Neuronal stem cell (in vitro differentiated cells): ENCODE results near the gene SCYL2.
"Not testable (repeated sequence)": the region's sequence is repeated elsewhere in the genome, so short reads cannot be mapped to it uniquely, and the experiment has no call there.

Source experiments
- DNase-seq: peaks from one replicate; pipeline ENCODE4 v3.0.0-alpha.2; 2013; ENCODE audit warnings: low spot score
- H2AFZ ChIP-seq: one replicate; pipeline ENCODE4 v1.6.1; 2013; ENCODE audit warnings: mild to moderate bottlenecking, low read length, inconsistent platforms
- H2AK5ac ChIP-seq: 2 replicates; pipeline ENCODE4 v1.6.1; 2013; ENCODE audit warnings: low read depth, mild to moderate bottlenecking, inconsistent platforms, low read length, moderate library complexity, mixed read lengths
- H2BK120ac ChIP-seq: 2 replicates; pipeline ENCODE4 v1.6.1; 2013; ENCODE audit warnings: low read depth, mild to moderate bottlenecking, inconsistent platforms, low read length, moderate library complexity, mixed read lengths
- H2BK12ac ChIP-seq: one replicate; pipeline ENCODE4 v1.6.1; 2013; ENCODE audit warnings: low read length, inconsistent platforms
- H2BK15ac ChIP-seq: 2 replicates; pipeline ENCODE4 v1.6.1; 2013; ENCODE audit warnings: mild to moderate bottlenecking, low read length, inconsistent platforms, mixed read lengths
- H2BK5ac ChIP-seq: one replicate; pipeline ENCODE4 v1.6.1; 2013; ENCODE audit warnings: inconsistent platforms, mild to moderate bottlenecking, low read length, moderate library complexity
- H3K14ac ChIP-seq: one replicate; pipeline ENCODE4 v1.6.1; 2013; ENCODE audit warnings: low read length, inconsistent platforms
- H3K18ac ChIP-seq: 2 replicates; pipeline ENCODE4 v1.6.1; 2013; ENCODE audit warnings: low read length, inconsistent platforms
- H3K23ac ChIP-seq: 2 replicates; pipeline ENCODE4 v1.6.1; 2013; ENCODE audit warnings: low read depth, mild to moderate bottlenecking, mixed read lengths, low read length, inconsistent platforms; ENCODE audit not compliant: poor library complexity
- H3K27ac ChIP-seq: replicated peaks from 3 replicates; pipeline ENCODE4 v1.5.1; 2013; ENCODE audit warnings: low read length, inconsistent platforms
- H3K27me3 ChIP-seq, 3 experiments: 2 replicates each; pipeline ENCODE4 v1.6.1; 2013; ENCODE audit warnings: low read length in 3 of 3, mild to moderate bottlenecking in 2 of 3, inconsistent platforms in 1 of 3, low read depth in 1 of 3, mixed read lengths in 1 of 3, moderate library complexity in 1 of 3; ENCODE audit not compliant: control insufficient read depth in 3 of 3, insufficient read depth in 3 of 3
- H3K36me3 ChIP-seq, 2 donors: replicated peaks in 1 of 2; 2 replicates each; pipeline ENCODE4 v1.6.1; 2013; ENCODE audit warnings: low read length in 2 of 2; ENCODE audit not compliant: control insufficient read depth in 2 of 2, insufficient read depth in 2 of 2
- H3K4ac ChIP-seq: 2 replicates; pipeline ENCODE4 v1.6.1; 2013; ENCODE audit warnings: inconsistent platforms, mild to moderate bottlenecking, low read length, moderate library complexity
- H3K4me1 ChIP-seq, 2 donors: 1 replicate in 1 of 2; 2 replicates in 1 of 2; pipeline ENCODE4 v1.6.1; 2013; ENCODE audit warnings: low read length in 2 of 2, low read depth in 1 of 2; ENCODE audit not compliant: control insufficient read depth in 2 of 2, insufficient read depth in 1 of 2
- H3K4me2 ChIP-seq: one replicate; pipeline ENCODE4 v1.6.1; 2013; ENCODE audit warnings: mild to moderate bottlenecking, low read length, inconsistent platforms; ENCODE audit not compliant: insufficient read depth, poor library complexity, severe bottlenecking
- H3K4me3 ChIP-seq, 2 donors: 2 replicates each; pipeline ENCODE4 v1.5.1; 2013; ENCODE audit warnings: low read length in 2 of 2, mild to moderate bottlenecking in 2 of 2, inconsistent platforms in 1 of 2, moderate library complexity in 1 of 2
- H3K79me1 ChIP-seq: one replicate; pipeline ENCODE4 v1.6.1; 2013; ENCODE audit warnings: low read depth, mild to moderate bottlenecking, inconsistent platforms, low read length, moderate library complexity
- H3K9ac ChIP-seq: one replicate; pipeline ENCODE4 v1.6.1; 2013; ENCODE audit warnings: mild to moderate bottlenecking, low read depth, low read length, inconsistent platforms; ENCODE audit not compliant: poor library complexity
- H3K9me3 ChIP-seq, 2 donors: replicated peaks in 1 of 2; 2 replicates each; pipeline versions ENCODE3 to v1.6.1; 2013; ENCODE audit warnings: low read length in 2 of 2, mild to moderate bottlenecking in 2 of 2, inconsistent platforms in 1 of 2, low read depth in 1 of 2, mixed read lengths in 1 of 2, moderate library complexity in 1 of 2; ENCODE audit not compliant: control insufficient read depth in 2 of 2, insufficient read depth in 1 of 2
- H4K8ac ChIP-seq: one replicate; pipeline ENCODE4 v1.6.1; 2013; ENCODE audit warnings: low read depth, mild to moderate bottlenecking, inconsistent platforms, low read length, moderate library complexity
- H4K91ac ChIP-seq: one replicate; pipeline ENCODE4 v1.6.1; 2013; ENCODE audit warnings: low read length, low read depth, mild to moderate bottlenecking, inconsistent platforms; ENCODE audit not compliant: poor library complexity
- WGBS, 2 donors: extraction: QIAGEN DNeasy Blood & Tissue Kit; methylation state at CpG; one replicate each; pipeline ENCODE4 v1.1.7; 2013; ENCODE audit warnings: missing lambda C conversion rate in 2 of 2, mixed read lengths in 1 of 2; ENCODE audit not compliant: insufficient read length in 2 of 2, insufficient replicate concordance in 1 of 2; ENCODE audit errors: extremely low coverage in 2 of 2; 5-methylcytosine and 5-hydroxymethylcytosine counted together

The SCYL2 gene

GRCh38 chr12:100222173-100222572 lies 44.8 kb upstream of the SCYL2 start:
- H3K18ac ChIP-seq, H4K8ac ChIP-seq, H2AK5ac ChIP-seq, H2BK5ac ChIP-seq, H3K9me3 ChIP-seq, H3K23ac ChIP-seq, H3K4me1 ChIP-seq, H3K4me3 ChIP-seq, H2AFZ ChIP-seq, H2BK12ac ChIP-seq, H2BK120ac ChIP-seq, H3K14ac ChIP-seq, H3K4ac ChIP-seq, H3K27me3 ChIP-seq, H3K27ac ChIP-seq, DNase-seq, H3K79me1 ChIP-seq, H3K9ac ChIP-seq, H3K4me2 ChIP-seq, H4K91ac ChIP-seq, H2BK15ac ChIP-seq: not testable (repeated sequence)
- no CpG with 5 or more reads among the region's 6 CpGs for WGBS, 2 donors
- H3K36me3 ChIP-seq, result peaks cover 7 to 73% of the 10 kb centered on the region in 2 donors

- no peak overlapping the region for H3K4me3 ChIP-seq
- no peak for DNase-seq
- no peak overlapping the region for H2AK5ac ChIP-seq
- no peaks in the 10 kb centered on the region for H3K9me3 ChIP-seq
- no peak overlapping the region for H3K27ac ChIP-seq
- no peak overlapping the region for H2AFZ ChIP-seq
- no peak overlapping the region for H2BK12ac ChIP-seq
- H3K79me1 ChIP-seq, result no peaks in the 10 kb centered on the region
- no peak overlapping the region for H2BK5ac ChIP-seq
- no peaks in the 10 kb centered on the region for H3K4me1 ChIP-seq
- no peak overlapping the region for H3K4ac ChIP-seq
- H3K23ac ChIP-seq, result no peak overlapping the region
- no peak overlapping the region for H3K9ac ChIP-seq
- H3K14ac ChIP-seq, result no peak overlapping the region
- H4K91ac ChIP-seq, result no peak overlapping the region
- no peak overlapping the region for H3K4me2 ChIP-seq
- H3K18ac ChIP-seq, result no peak overlapping the region
- no peak overlapping the region for H4K8ac ChIP-seq
- H2BK120ac ChIP-seq, result no peak overlapping the region
- no peaks in the 10 kb centered on the region for H3K27me3 ChIP-seq
- no peak overlapping the region for H2BK15ac ChIP-seq
- H3K36me3 ChIP-seq, result peaks cover 7 to 42% of the 10 kb centered on the region in 2 donors
Observed at GRCh38 chr12:100225491-100225890, 41.5 kb upstream of the SCYL2 start.

- no CpG with 5 or more reads among the region's 5 CpGs for WGBS, 2 donors
- no peak for DNase-seq
Observed at GRCh38 chr12:100229036-100229635, 37.8 kb upstream of the SCYL2 start.

GRCh38 chr12:100229876-100230275 lies 37.1 kb upstream of the SCYL2 start:
- H3K27ac ChIP-seq, result no peak overlapping the region
- peaks cover 4 to 9% of the 10 kb centered on the region in 2 donors for H3K36me3 ChIP-seq
- H3K14ac ChIP-seq, result no peak overlapping the region
- no peak for DNase-seq
- H3K4me2 ChIP-seq, result no peak overlapping the region
- H3K23ac ChIP-seq, result no peak overlapping the region
- H3K9me3 ChIP-seq, result no peaks in the 10 kb centered on the region
- no peak overlapping the region for H4K91ac ChIP-seq
- peaks cover 1% of the 10 kb centered on the region for H3K79me1 ChIP-seq
- no peak overlapping the region for H3K4ac ChIP-seq
- H2AFZ ChIP-seq, result no peak overlapping the region
- WGBS, 2 donors, result no CpG with 5 or more reads among the region's 4 CpGs
- H3K4me1 ChIP-seq, result no peaks in the 10 kb centered on the region
- no peak overlapping the region for H3K18ac ChIP-seq
- H3K9ac ChIP-seq, result no peak overlapping the region
- no peak overlapping the region for H2BK120ac ChIP-seq
- no peak overlapping the region for H2BK15ac ChIP-seq
- H2BK5ac ChIP-seq, result no peak overlapping the region
- H3K27me3 ChIP-seq, result no peaks in the 10 kb centered on the region
- H3K4me3 ChIP-seq, result no peak overlapping the region
- H4K8ac ChIP-seq, result no peak overlapping the region
- no peak overlapping the region for H2AK5ac ChIP-seq
- no peak overlapping the region for H2BK12ac ChIP-seq

More at GRCh38 chr12:100229036-100229635, 37.8 kb upstream of the SCYL2 start:
- H2BK12ac ChIP-seq, result no peak overlapping the region
- H3K18ac ChIP-seq, result no peak overlapping the region
- H3K4me1 ChIP-seq, result no peaks in the 10 kb centered on the region
- H3K4ac ChIP-seq, result no peak overlapping the region
- peaks cover 1% of the 10 kb centered on the region for H3K79me1 ChIP-seq
- H2AK5ac ChIP-seq, result no peak overlapping the region
- H3K27ac ChIP-seq, result no peak overlapping the region
- H2BK120ac ChIP-seq, result no peak overlapping the region
- no peak overlapping the region for H3K23ac ChIP-seq
- no peak overlapping the region for H4K8ac ChIP-seq
- H2BK5ac ChIP-seq, result no peak overlapping the region
- no peaks in the 10 kb centered on the region for H3K9me3 ChIP-seq
- no peaks in the 10 kb centered on the region for H3K27me3 ChIP-seq
- peaks cover 4 to 14% of the 10 kb centered on the region in 2 donors for H3K36me3 ChIP-seq
- H3K9ac ChIP-seq, result no peak overlapping the region
- no peak overlapping the region for H4K91ac ChIP-seq
- H2BK15ac ChIP-seq, result no peak overlapping the region
- H2AFZ ChIP-seq, result no peak overlapping the region
- no peak overlapping the region for H3K4me2 ChIP-seq
- no peak overlapping the region for H3K4me3 ChIP-seq
- H3K14ac ChIP-seq, result no peak overlapping the region
